A549 treated with Mapracorat at 1 μM for 4 hours (cell line): ENCODE results near the gene PIWIL4. TPM values are rescaled to one million over a fixed set of nuclear protein-coding genes. Genes with fewer than 3 reads are reported as not detected.

Source experiments
- total RNA-seq: library from RNA; stranded (reverse); fragments of 200-300 nt; extraction: Qiagen RNA extraction; gene quantifications from 5 replicates; pipeline ENCODE4 v1.2.3, GENCODE V29; 2022

The PIWIL4 gene
- total RNA-seq = 0.19 to 0.40 TPM (median 0.29 TPM) in 5 replicates

DNA sequence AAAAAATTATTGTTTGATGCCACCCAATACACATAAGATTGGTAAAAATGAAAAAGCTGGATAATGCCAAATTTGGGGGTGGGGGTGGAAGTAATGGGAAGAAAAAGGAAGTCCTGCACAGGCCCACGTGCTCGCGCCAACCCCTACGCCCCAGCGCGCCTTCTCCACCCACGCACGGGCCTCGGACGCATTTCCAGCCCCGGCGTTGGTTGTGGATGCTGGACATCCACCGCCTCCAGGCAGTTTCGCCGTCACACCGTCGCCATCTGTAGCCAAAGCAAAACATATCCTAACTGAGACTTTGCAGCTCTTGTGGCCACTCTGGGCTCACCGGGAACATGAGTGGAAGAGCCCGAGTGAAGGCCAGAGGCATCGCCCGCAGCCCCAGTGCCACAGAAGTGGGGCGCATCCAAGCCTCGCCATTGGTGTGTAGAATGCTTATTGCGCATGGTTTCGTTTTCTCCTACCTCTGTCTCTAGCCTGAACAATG lies at the start of gene PIWIL4:
TSS of gene PIWIL4 (plus strand) at position 188 of the 490 bp plus-strand sequence. CDS start at position 339, 151 bp downstream.

GRCh38 chr11:94543695-94544645 lies 23.2 kb upstream of the PIWIL4 start, which contains the start of gene FUT4:
Gene FUT4 (plus strand): TSS chr11:94543921. CDS start chr11:94544134, 213 bp downstream.

Other genes starting within 250 kb of the PIWIL4 start
- gene GPR83, start 165.9 kb upstream of the PIWIL4 start, total RNA-seq = 0.05 to 0.07 TPM (median 0.06 TPM) in 5 replicates
- 12.1 to 15.9 TPM (median 14.6 TPM) in 5 replicates for gene MRE11, start 73.5 kb upstream of the PIWIL4 start, total RNA-seq
- 5.8 to 6.7 TPM (median 6.0 TPM) in 5 replicates for gene ANKRD49, start 73.4 kb upstream of the PIWIL4 start, total RNA-seq
- not detected in 5 replicates for gene C11orf97, start 54.9 kb upstream of the PIWIL4 start, total RNA-seq
- gene FUT4, start 23.4 kb upstream of the PIWIL4 start, total RNA-seq = 2.0 to 2.9 TPM (median 2.5 TPM) in 5 replicates
- 5.7 to 8.6 TPM (median 7.8 TPM) in 5 replicates for gene AMOTL1, start 201.0 kb downstream of the PIWIL4 start, total RNA-seq